AG09319 (cell line): Measurements from ENCODE around the gene SVIL.

Experiments
- DNase-seq: peaks from one replicate; pipeline ENCODE4 v3.0.0-alpha.2; 2010; ENCODE audit warnings: low read depth; ENCODE audit errors: extremely low read depth
- TF ChIP-seq, protein P1 (sequence below): IDR thresholded peaks from 2 replicates; pipeline ENCODE4 v1.5.1; 2011; ENCODE audit warnings: low read depth, mild to moderate bottlenecking, inconsistent platforms, low read length, moderate library complexity

Gene SVIL

DNA sequence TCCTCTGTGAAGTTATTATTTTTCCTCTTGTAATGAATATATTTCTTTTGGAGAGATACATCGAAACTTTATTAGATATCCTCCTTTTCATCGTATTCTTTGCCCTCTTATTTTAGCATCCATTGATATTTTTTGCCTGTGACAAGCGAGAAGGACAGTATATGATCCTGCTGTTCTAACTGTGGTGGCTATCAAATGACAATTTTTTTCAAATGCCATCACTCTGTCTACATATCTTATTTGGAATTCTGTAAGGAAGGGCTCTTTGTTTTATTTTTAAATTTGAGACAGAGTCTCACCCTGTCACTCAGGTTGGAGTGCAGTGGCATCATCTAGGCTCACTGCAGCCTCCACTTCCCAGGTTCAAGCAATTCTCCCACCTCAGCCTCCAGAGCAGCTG, 217.4 kb downstream of the SVIL start:
- TF ChIP-seq, protein P1, sequence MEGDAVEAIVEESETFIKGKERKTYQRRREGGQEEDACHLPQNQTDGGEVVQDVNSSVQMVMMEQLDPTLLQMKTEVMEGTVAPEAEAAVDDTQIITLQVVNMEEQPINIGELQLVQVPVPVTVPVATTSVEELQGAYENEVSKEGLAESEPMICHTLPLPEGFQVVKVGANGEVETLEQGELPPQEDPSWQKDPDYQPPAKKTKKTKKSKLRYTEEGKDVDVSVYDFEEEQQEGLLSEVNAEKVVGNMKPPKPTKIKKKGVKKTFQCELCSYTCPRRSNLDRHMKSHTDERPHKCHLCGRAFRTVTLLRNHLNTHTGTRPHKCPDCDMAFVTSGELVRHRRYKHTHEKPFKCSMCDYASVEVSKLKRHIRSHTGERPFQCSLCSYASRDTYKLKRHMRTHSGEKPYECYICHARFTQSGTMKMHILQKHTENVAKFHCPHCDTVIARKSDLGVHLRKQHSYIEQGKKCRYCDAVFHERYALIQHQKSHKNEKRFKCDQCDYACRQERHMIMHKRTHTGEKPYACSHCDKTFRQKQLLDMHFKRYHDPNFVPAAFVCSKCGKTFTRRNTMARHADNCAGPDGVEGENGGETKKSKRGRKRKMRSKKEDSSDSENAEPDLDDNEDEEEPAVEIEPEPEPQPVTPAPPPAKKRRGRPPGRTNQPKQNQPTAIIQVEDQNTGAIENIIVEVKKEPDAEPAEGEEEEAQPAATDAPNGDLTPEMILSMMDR = no peak
- DNase-seq = no peak

DNA sequence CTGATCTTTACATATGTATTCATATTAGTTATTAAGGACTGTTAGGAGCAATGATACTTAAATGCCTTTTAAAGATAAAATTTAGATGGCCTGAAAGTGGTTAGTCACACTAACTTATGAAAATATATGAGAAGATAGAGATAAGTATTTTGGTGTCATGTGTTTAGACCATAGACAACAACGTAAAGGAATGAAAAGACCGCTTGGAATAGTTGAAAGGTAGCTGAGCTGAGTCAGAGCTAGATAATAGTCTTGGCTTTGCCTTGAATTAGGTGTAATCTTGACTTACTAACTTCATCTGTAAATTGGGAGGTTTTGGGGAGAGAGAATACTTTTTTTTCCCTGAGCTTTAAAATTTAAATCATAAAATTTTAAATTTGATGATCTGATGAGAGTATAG, 218.9 kb downstream of the SVIL start:
- TF ChIP-seq, protein P1 = no peak
- no peak for DNase-seq

DNA sequence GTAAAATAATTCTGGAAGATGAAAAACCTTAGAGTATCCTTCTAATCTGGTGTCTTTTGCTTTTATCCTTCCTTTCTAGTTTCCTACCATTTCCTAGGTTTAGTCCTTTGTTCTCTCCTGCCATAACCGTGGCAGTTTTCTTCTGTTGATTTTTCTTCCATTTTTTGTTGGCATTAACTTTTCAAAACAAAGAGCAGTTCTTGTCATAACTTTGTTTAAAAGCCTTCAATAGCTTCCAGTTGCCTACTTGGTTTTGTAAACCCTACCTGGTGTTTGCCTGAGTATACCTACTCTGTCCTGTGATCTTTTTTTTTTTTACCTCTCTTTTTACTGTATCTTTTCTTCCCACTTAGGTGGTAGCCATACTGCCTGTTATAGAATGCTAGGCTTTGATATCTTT, 220.3 kb downstream of the SVIL start:
- DNase-seq = no peak
- TF ChIP-seq, protein P1 = no peak

DNA sequence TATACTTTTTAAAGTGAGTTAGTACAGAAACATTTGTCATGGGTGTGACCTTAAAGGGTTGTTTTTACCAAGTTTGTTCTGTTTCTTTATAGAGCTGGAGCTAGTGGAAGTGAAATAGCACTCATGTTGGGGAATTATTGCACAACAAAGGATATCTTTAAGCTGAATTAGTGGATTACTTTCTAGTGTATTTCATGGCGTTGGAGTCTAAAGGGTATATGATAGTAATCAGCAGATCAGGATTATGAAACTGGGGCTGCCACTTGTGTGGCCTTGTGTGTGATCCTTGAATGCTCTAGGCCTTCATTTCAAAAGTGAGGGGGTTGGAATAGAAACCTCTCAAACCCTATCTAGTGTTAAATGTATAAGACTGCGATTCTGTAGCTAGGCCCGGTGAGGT, 222.3 kb downstream of the SVIL start:
- DNase-seq = no peak
- TF ChIP-seq, protein P1 = no peak

DNA sequence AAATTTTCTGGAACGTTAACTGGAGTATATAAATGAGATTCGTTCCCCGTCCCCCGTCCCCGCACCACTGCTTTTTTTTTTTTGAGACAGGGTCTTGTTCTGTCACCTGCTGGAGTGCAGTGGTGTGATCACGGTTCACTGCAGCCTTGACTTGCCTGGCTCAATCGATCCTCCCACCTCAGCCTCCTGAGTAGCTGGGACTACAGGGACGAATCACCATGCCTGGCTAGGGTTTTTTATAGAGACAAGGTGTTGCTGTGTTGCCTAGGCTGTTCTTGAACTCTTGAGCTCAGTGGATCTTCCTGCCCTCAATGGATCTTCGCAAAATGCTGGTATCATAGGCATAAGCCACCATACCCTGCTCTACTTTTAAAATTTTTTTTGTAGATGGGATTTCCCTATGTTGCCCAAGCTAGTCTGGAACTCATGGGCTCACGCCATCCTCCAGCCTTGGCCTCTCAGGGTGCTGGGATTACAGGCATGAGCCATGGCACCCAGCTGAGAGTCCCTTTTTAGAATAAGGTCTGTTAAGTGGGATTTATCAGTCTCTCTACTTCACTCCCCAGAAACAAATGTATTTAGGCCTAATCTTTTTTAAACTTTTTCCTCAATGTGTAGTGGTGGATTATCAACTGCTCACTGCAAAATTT, 223.0 kb downstream of the SVIL start:
- TF ChIP-seq, protein P1 = no peak
- no peak for DNase-seq

DNA sequence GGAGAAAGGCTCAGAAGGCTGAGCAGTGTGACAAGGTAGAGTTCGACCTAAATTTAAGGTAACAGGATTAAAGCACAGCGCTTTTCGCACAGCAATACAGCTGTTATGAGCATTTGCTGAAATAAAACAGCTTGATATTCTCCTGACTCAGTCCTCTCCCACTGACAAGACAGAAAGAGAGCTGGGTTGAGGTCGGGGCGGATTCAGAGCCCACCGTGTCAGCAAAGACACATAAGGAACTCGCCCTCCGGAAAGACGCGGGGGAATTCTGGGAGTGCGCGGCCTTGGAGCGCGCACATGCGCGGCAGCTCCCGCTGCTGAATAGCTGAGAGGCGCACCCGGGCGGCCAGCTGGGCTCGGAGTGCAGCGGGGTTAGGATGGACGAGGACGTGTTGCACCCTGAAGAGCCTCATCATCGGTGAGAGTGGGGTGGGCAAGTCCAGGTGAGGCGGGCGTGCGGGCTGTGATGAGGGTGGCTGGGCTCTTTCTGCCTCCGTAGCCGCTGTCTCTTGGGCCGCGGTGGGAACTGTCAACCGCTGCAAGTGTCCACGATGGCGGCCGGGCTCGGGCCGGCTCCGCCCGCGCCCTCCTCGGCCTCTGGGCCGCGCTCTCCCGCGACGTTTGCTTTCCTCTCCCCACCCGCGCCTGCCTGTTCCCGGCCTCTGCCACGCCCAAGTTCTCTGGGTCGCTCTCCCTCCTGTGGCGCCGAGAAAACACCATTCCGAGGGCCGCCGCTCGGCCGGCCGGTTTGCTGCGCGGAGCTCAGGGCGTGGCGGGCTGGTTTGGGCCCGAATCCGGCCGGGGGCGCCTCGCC, 225.3 kb downstream of the SVIL start:
- DNase-seq = peak; percentile 22
- TF ChIP-seq, protein P1 = no peak

DNA sequence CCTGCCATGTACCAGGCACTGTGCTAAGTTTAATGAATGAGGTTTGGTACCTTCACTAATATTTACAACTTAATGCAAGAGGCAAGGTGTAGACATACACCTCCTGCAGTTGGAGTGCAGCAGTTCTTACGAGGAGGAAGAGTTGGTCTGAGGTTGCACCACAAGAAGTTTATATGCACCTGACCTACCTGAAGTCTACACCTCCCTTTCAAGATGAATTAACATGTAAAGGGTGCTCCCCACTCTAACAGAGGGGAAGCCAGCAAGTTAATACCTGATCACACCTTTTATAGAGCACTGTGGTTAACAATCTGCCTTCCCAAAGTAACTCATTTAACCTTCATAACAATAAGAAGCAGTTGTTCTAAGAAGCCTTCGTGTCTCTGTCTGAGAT, 225.9 kb downstream of the SVIL start:
- no peak for DNase-seq
- TF ChIP-seq, protein P1 = no peak
